GM21529 (cell line): Measurements from ENCODE around the gene NSL1.
"Not testable (repeated sequence)": the region's sequence is repeated elsewhere in the genome, so short reads cannot be mapped to it uniquely, and the experiment has no call there.

ENCODE experiments used
- ATAC-seq: cut with Tn5 transposase; IDR thresholded peaks from one replicate; pipeline ENCODE4 v1.9.1; 2021; ENCODE audit not compliant: unreplicated experiment

The NSL1 gene

GRCh38 chr1:212711974-212712373, 79.6 kb downstream of the NSL1 start:
- ATAC-seq, result not testable (repeated sequence)

DNA sequence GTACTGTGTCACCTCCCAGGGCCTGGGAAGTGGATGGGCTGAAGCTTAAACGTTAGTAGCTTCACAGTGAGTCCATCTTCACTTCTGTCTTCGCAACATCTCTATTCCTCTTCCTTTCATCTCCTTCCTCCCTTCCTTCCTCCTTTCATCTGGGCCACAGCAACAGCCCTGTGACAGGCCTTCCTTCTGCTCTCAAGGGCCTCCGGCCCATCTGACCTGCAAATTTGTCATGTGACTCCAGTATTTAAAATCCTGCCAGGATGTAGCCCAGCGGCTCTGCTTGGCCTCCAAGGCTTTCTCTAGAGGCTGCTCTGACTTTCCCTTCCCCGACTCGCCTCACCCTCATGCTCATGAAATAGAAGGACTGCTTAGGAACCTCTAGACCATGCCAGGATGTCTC, 81.0 kb downstream of the NSL1 start:
- ATAC-seq, result no peak

DNA sequence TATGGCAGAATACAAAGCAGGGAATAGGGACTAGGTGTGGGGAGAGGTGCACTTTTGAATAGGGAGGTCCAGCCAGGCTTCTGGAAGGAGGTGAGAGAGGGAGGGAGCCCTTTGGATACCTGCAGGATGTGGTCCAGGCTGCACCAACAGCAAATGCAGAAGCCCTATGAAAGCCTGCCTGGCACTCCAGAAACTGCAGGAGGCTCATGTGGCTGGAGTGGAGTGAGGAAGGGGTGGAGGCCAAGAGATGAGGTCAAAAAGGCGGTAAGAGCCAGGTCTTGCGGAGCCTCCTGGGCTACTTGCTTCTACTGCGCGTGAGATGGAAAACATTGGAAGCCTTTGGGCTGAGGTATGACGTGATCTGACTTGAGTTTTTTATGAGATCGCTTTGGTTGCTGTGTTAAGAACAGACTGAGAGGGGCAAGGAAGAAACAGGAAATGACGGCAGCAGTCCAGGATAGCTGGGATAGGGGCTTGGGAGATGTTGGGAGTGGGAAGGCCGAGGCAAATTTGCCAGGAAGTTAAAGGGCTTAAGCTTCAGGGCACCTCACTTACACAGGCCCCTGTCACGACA, 87.5 kb downstream of the NSL1 start:
- no peak for ATAC-seq

DNA sequence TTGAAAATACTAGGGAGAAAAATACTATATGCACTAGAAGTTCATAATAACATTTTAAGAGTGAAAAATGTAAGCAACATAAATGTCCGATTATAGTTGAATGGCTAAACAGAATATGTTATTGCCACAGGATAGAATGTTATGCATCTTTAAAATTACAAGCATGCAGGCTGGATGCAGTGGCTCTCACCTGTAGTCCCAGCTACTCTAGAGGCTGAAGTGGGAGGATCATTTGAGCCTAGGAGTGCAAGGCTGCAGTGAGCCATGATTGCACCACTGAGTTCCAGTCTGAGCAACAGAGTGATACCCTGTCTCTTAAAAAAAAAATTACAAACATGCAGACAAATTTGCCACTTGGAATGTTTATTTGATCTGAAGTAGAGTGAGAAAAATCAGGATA, 88.9 kb downstream of the NSL1 start:
- no peak for ATAC-seq

DNA sequence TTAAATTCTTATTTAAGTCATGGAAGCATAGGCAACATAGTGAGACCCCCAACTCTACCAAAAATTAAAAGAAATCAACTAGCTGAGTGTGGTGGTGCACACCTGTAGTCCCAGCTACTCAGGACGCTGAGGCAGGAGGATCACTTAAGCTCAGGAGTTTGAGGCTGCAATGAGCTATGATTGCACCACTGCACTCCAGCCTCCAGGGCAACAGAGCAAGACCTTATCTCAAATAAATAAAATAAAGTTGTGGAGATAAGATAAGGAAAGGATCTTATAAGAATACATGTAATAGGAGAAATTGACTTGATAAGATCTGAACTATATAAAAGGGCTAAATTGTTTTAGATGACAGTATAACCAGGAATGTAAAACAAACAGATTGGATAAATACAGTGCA, 89.7 kb downstream of the NSL1 start:
- ATAC-seq, result no peak

- no peak for ATAC-seq
Measured at GRCh38 chr1:212700892-212701819, 90.4 kb downstream of the NSL1 start.

DNA sequence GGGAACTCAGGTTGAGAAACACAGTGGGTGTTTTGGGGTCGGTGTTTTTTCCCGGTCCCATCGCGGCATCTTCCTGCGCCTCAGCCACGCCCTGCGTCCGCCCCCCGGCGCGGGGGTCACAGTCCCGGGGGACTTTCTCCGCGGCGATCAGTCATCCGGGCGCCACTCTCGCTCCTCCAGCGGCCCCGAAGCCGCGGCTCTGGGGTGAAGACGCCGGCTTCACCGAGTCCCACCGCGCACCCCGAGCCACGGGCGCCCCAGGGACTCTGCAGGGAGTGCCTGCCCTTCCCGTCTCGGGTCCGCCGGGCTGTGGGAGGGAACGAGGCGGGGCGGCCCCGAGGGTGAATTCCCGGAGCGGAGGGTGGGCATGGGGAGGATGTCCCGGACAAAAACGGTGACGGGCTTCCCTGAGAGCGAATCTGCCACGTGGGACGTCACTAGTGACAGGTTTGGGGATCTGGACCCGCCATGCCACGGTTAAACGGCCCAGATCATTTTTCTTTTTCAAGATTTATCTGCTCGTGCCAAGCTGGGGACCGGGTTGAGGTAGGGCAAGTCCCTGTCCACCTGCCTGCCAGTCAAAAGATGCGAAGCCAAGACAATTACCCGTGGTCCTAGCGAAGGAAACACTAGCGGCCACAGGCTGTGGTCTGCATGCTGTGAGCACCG, 91.2 kb downstream of the NSL1 start:
- peak; percentile 22 for ATAC-seq

DNA sequence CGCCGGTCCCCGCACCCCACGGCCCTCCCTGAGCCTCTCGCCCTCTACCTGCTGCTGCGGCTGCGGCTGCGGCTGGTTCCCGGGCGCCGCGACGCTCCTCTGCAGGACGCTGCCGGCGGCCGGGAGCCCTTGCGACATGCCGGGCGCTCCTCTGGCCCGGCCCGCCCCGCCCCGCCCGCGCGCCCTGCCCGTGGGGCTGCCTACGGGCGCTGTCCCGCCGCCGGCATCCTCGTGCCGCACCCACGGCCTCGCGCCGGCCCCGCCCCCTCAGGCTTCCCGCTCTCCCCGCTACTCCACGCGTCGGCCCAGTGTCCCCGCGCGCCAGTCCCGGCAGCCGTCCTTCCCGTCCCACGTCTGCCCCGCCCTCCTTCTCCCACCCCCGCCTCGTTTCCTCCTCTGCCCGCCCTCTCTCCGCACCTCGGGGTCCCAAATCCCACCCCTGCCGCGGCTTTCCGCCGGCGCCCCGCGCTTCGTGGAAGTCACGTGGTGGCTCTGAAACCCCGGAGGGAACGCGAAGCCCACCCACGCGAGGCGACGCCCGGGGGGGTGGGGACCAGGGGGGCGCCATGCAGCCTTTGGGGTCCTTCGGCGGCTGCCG, 91.9 kb downstream of the NSL1 start, which contains the start of gene BATF3:
Gene BATF3, minus strand, starts transcription at position 216 of the 598 bp plus-strand sequence. Its CDS starts 78 bp downstream, at position 138.
- peak; percentile 18 for ATAC-seq

DNA sequence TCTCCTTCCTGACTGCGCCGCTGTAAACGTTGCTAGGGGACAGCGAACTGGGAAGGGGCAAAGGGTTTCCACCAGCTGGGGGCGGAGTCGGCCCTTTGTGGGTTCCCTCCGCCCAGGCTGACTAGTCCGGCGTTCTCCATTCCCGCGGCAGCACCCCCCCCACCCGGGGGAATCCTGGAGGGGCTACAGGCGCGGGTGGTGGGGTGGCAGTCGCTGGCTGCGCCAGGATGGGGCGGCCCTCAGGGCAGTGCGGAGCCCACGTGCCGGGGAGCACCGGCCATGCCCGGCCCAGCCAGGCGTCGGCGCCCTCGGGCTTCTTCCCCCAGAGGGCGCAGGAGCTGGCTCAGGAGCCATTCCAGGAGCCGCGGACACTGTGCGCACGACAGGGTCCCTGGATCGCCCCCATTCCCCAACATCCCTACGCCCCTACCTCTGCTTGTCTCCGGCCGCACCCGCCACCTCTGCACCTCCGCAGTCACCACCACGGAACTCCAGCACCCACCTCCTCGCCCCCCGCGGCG, 92.4 kb downstream of the NSL1 start:
- ATAC-seq, result peak; percentile 52

DNA sequence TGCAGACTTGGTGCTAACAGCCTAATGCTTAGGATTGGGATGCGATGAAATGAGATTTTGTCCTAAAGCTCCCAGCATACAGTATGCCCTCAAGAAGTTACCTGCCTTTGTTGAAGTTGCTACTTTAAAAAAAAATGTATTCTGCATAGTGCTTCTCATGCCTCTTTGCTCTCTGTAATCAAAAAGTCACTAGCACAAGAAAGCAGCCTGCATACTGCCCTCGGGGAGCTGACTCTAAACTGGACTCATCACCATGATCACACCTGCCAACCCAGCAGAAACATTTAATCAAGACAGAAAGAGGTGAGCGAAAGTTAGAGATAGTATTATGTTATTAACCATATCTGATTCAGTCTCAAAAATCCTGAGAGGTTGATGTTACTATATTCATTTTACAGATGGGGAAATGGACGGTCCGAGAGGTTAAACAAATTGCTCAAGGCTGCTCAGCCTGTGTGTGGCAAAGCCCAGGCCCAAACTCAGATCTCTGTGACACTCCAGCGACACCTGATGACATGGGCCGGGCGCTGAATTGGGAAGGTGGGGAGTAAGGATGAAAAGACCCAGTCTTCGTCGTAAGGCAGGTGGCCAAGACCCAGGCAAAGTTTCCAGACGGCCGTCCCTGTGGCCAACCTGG, 93.0 kb downstream of the NSL1 start:
- ATAC-seq, result peak; percentile 14

GRCh38 chr1:212696721-212697331, 94.8 kb downstream of the NSL1 start:
- no peak for ATAC-seq

- ATAC-seq, result no peak
Measured at GRCh38 chr1:212692774-212693644, 98.6 kb downstream of the NSL1 start.

DNA sequence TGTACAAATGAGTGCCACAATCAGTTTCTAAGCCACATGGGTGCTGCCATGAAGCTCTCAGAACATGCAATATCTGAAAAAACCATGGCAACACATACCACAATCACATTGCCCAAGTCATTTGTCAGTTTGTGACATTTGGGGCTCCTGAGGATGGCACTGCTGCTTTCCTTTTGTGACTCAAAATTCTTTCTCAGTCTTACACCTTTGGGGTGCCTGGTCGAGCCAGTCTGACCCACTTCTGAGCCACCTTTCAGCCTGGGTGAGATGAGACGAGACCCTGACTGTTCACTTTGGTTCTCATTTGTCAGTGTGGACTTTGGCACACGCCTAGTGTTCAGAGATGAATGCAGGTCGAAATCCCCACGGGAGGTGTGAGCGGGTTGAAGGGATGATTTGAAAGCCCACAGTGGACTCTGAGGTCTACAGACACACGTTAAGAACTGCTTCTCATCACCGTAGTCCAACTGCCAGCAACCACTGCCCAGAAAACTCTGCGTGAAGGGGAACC, 100.0 kb downstream of the NSL1 start:
- no peak for ATAC-seq

- no peak for ATAC-seq
Measured at GRCh38 chr1:212690816-212691403, 100.7 kb downstream of the NSL1 start.

- no peak for ATAC-seq
Measured at GRCh38 chr1:212689758-212690529, 101.6 kb downstream of the NSL1 start.

GRCh38 chr1:212689196-212689725, 102.3 kb downstream of the NSL1 start:
- no peak for ATAC-seq

DNA sequence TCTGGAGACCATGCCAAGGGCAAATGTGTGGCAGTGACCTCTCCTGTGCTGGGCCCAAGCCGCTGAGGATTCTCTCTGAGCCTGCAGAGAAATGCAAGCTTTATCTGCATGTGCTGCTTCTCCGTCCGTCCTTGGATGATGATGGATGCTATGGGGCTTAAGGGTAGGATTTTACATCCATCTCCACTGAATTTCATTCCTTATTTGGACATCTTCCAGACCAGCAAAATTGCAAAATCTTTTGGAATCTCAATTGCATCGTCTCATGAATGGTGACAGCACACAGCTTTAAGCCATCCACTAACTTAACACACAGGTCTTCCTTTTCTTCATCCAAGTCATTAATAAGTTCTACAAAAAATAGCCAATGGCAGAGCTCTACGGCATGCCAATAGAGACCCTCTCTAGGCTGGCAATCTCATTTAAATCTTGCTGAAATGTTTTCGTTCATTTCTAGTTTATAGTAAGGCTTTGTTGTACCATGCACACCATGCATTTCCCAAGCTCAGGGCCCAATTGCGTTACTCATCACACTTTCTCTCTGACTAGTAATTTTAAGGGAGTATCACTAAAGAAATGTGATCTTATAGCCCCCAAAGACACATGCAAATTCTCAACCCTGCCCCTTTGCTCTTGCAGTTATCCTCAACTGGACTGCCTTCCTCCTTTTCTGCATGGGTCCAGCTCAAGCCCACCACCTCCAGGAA, 103.1 kb downstream of the NSL1 start:
- no peak for ATAC-seq
